Activated CD4-positive, CD25-positive, alpha-beta regulatory T cell treated with anti-CD3 and anti-CD28 coated beads, Interleukin-2, amount 50 U/mL, for 16 hours (primary cell): ENCODE data around the gene SLMAP.
"Not testable (repeated sequence)": the region's sequence is repeated elsewhere in the genome, so short reads cannot be mapped to it uniquely, and the experiment has no call there.

ENCODE experiments used
- DNase-seq: peaks from one replicate; pipeline ENCODE4 v3.0.0-alpha.2; 2020; ENCODE audit warnings: low read depth, low spot score

SLMAP gene

GRCh38 chr3:57792198-57792597, 36.1 kb downstream of the SLMAP start:
- no peak for DNase-seq

GRCh38 chr3:57793737-57794187, 37.7 kb downstream of the SLMAP start:
- DNase-seq, result no peak

DNA sequence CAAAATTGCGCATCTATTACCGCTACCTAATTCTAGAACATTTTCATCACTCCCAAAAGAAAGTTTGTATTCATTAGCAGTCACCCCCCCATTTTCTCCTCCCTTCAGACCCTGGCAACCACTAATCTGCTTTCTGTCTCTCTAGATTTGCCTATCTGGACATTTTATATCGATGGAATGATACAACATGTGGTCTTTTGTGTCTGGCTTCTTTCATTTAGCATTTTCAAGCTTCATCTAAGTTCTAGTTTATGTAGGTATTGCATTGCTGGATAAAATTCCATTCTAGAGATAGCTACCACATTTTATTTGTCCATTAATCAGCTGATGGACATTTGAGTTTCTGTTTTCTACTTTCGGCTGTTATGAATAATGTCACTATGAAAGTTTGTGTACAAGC, 38.4 kb downstream of the SLMAP start:
- no peak for DNase-seq

DNA sequence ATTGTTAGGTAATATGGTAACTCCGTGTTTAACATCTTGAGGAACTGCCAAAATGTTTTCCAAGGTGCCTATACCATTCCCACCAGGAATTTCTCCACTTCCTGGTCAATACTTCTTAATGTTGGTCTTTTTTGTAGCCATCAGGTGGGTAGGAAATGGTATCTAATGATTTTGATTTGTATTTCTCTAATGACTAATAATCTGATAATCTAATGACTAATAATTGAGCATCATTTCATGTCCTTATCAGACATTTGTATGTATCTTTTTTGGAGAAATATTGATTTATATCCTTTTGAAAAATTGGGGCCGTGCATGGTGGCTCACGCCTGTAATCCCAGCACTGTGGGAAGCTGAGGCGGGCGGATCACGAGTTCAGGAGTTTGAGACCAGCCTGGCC, 38.8 kb downstream of the SLMAP start:
- no peak for DNase-seq

GRCh38 chr3:57796261-57796660, 40.2 kb downstream of the SLMAP start:
- DNase-seq, result no peak

DNA sequence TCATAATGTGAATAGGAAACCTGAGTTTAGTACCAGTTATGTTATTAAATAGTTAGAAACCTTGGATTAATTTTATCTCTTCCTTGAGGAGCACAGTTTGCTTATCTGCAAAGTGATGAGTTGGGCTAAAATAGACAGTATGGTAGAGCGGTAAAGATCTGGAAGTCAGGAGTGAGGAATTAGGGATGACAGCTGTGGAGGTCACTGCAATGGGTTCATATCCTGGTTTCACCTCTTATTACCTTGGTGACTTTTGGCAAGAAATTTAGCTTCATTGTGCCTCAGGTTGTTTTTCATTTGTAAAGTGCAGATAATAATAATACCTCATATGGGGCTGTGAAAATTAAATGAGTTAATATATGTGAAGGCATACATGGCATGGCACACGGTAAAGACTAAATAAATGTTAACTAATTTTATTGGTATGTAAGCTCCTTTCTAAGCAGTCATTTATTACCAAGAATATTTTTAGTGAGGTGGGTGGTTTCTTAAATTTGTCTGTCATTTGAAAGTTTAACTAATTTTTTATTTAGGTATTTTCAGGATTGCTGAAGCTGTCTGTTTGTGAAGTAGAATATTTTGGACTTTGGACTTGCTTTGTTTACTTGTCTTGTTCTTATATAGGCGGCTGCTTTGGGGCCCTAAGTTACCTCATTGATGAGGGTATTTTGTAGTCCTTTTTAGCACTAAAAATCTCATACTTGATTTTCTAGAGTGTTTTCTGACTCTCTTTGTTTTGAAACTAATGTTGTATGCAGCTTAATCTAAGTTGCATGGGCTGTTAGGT, 41.8 kb downstream of the SLMAP start:
- no peak for DNase-seq

DNA sequence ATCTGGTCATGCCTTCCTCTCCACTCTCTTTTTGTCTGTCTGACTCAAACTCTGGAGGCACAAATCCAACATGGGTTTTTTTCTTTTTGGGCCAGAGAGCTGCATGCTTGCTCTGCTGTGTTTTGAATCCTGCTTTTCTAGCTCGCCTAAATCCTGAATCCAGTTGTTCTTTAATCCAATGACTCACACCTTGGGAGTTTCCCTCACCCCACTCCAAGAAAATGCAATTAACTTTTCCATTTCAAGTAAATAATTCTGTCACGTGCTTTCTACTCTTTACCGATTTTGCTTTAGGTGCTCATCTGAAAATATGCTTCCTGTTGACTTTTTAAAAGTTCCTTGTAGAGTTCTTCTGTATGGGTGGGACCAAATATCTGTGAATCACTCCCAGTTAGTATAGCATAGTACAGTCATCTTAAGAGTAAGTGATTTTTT, 47.6 kb downstream of the SLMAP start:
- DNase-seq, result no peak

- no peak for DNase-seq
Measured at GRCh38 chr3:57805266-57805665, 49.2 kb downstream of the SLMAP start.

DNA sequence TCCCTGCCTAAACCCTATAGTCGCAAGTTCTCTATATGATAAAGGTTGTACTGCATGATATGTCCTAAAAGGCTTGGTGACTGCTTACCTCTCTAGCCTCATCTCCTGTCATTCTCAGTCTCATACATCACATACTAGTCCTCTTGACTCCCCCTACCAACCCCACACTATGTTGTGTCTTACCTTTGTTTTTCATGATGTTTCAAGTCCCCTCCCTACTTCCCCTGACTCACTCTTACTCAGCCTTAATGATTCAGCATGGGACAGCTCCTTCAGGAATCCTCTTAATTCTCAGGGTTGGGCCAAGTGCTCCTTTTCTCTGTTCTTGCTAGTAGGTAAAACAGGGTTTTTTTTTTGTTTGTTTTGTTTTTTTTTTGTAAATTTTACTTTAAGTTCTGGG, 49.6 kb downstream of the SLMAP start:
- no peak for DNase-seq

GRCh38 chr3:57806195-57806594, 50.1 kb downstream of the SLMAP start:
- DNase-seq, result not testable (repeated sequence)

DNA sequence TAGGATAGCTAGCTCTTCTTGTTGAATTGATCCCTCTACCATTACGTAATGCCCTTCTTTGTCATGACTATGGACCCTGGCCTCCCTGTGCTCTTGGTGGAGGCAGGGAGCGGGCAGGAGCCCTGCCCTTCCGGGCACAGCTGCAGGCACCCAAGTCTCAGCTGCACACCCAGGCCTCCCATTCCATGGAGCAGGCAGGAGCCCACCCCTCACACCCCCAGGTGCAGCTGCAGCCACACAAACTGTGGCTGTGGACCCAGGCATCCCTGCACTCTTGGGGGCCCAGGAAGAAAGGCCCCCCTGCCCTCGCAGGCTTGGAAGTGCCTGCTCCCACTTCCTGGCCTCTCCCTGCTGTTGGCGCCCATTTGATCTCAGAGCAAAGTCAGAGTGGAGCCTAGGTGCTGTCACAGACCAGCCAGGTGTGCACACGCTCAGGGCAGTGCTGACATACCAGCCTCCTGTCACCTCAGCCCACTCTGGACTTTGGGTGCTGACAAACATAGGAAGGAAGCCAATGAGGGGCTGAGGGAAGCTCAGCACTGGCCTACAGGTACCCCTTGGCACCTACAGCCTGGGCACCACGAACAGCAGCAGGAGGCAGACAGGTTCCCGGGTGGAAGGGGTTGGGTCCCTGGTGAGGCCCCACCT, 53.0 kb downstream of the SLMAP start:
- no peak for DNase-seq

DNA sequence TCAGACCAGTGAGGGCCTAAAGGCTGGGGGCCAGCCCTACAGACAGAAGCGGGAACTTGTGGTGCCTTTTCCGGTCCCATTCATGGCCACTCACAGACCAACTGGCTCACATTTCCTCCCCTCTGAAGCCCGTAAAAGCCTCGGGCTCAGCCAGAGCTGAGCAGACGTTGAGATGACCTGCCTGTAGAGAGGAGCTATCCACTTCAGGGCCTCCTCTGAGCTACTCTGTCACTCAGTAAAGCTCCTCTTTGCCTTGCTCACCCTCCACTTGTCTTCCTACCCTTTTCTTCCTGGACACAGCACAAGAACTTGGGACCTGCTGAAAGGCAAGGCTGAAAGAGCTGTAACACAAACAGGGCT, 53.5 kb downstream of the SLMAP start:
- no peak for DNase-seq

GRCh38 chr3:57810048-57810447, 53.9 kb downstream of the SLMAP start:
- no peak for DNase-seq

GRCh38 chr3:57810471-57811137, 54.5 kb downstream of the SLMAP start:
- DNase-seq, result no peak

DNA sequence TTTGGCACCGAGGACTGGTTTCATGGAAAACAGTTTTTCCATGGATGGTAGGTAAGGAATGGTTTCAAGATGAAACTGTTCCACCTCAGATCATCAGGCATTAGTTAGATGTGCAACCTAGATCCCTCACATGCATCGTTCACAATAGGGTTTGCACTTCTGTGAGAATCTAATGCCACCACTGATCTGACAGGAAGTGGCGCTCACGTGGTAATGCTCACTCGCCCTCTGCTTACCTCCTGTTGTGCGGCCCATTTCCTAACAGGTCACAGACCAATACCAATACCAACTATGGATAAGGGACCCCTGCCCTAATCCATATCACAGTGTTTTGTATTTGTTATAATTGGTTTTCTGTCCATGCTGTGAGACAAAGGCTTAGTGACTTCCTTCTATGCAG, 58.9 kb downstream of the SLMAP start:
- DNase-seq, result no peak

- no peak for DNase-seq
Measured at GRCh38 chr3:57816471-57817095, 60.5 kb downstream of the SLMAP start.

GRCh38 chr3:57818772-57819171, 62.7 kb downstream of the SLMAP start:
- no peak for DNase-seq

- DNase-seq, result no peak
Measured at GRCh38 chr3:57820479-57820878, 64.4 kb downstream of the SLMAP start.

- no peak for DNase-seq
Measured at GRCh38 chr3:57821765-57822164, 65.7 kb downstream of the SLMAP start.

DNA sequence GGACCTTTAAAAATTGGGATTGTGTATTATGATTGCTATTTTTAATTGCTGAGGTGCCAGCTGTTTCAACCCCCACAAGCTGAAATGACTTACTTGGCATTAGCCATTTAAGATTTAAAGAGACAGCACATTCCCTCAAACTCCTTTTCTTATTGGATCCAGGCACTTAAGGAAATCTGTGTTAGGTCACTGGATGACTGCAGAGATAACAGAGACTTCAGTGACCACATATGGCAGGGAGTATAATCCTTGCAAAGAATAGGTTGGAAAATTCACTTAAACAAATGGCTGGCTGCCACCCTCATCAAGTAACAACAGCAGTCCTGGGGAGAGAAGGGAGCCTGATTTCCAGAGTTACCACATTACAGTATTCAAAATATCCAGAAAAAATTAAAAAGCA, 66.6 kb downstream of the SLMAP start:
- DNase-seq, result no peak

DNA sequence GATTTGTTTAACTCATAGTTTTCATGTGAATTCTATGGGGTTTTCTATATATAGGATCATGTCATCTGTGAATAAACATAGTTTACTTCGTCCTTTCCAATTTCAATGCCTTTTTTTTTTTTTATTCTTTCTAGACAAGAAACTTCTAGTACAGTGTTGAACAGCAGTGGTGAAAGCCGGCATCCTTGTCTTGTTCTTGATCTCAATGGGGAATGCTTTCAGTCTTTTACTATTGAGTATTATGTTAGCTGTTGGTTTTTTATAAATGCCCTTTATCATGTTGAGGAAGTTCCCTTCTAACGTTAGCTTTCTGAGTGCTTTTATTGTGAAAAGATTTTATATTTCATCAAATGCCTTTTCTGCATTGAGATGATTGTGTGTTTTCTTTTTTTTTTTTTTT, 69.0 kb downstream of the SLMAP start:
- no peak for DNase-seq

- DNase-seq, result no peak
Measured at GRCh38 chr3:57826245-57826951, 70.3 kb downstream of the SLMAP start.
